HG03039 (cell line): ENCODE results near the gene SPPL2C.

Experiments used
- ATAC-seq: cut with Tn5 transposase; IDR thresholded peaks from one replicate; pipeline ENCODE4 v1.9.1; 2021; ENCODE audit warnings: mild to moderate bottlenecking, moderate library complexity; ENCODE audit not compliant: unreplicated experiment

SPPL2C gene

GRCh38 chr17:45826919-45827588, 17.6 kb upstream of the SPPL2C start:
- ATAC-seq = no peak

- no peak for ATAC-seq
Observed at GRCh38 chr17:45828171-45828570, 16.5 kb upstream of the SPPL2C start.

GRCh38 chr17:45828582-45829133, 16.0 kb upstream of the SPPL2C start:
- no peak for ATAC-seq

- ATAC-seq = no peak
Observed at GRCh38 chr17:45833920-45834319, 10.8 kb upstream of the SPPL2C start.

GRCh38 chr17:45834471-45835396, 9.9 kb upstream of the SPPL2C start:
- no peak for ATAC-seq

- ATAC-seq = no peak
Observed at GRCh38 chr17:45835481-45835880, 9.2 kb upstream of the SPPL2C start.

GRCh38 chr17:45836047-45837044, 8.3 kb upstream of the SPPL2C start:
- no peak for ATAC-seq

GRCh38 chr17:45837187-45837586, 7.5 kb upstream of the SPPL2C start:
- no peak for ATAC-seq

GRCh38 chr17:45837603-45838002, 7.1 kb upstream of the SPPL2C start:
- ATAC-seq = no peak

- ATAC-seq = no peak
Observed at GRCh38 chr17:45838751-45839295, 5.9 kb upstream of the SPPL2C start.

- no peak for ATAC-seq
Observed at GRCh38 chr17:45839442-45839841, 5.2 kb upstream of the SPPL2C start.

- ATAC-seq = no peak
Observed at GRCh38 chr17:45841186-45841585, 3.5 kb upstream of the SPPL2C start.

GRCh38 chr17:45841883-45842525, 2.7 kb upstream of the SPPL2C start:
- ATAC-seq = no peak

- ATAC-seq = no peak
Observed at GRCh38 chr17:45843722-45844121, 959 bp upstream of the SPPL2C start.

GRCh38 chr17:45845376-45846185, 900 bp downstream of the SPPL2C start:
- no peak for ATAC-seq

GRCh38 chr17:45846223-45846622, 1.5 kb downstream of the SPPL2C start:
- no peak for ATAC-seq

- no peak for ATAC-seq
Observed at GRCh38 chr17:45846646-45847045, 2.0 kb downstream of the SPPL2C start.

GRCh38 chr17:45847101-45847500, 2.4 kb downstream of the SPPL2C start:
- ATAC-seq = no peak

- no peak for ATAC-seq
Observed at GRCh38 chr17:45847747-45848146, 3.1 kb downstream of the SPPL2C start.
